MM.1S (cell line): ENCODE measurements around the gene NFIX.

ENCODE experiments used
- DNase-seq: peaks from one replicate; pipeline ENCODE4 v3.0.0-alpha.2; 2015
- H2AFZ ChIP-seq: fragments of 300-600 bp; sonication (generic); 2 replicates; pipeline ENCODE4 v1.6.0; 2016; ENCODE audit warnings: antibody characterized with exemption, low read length
- H3F3A ChIP-seq: fragments of 300-600 bp; sonication (generic); 2 replicates; pipeline ENCODE4 v1.6.1; 2016; ENCODE audit warnings: mild to moderate bottlenecking, antibody characterized with exemption, low read length, moderate library complexity, mixed read lengths; ENCODE audit not compliant: insufficient read depth
- H3K27ac ChIP-seq: fragments of 300-600 bp; sonication (generic); 2 replicates; pipeline ENCODE4 v1.5.1; 2016; ENCODE audit warnings: mild to moderate bottlenecking, low read length
- H3K27me3 ChIP-seq: fragments of 300-600 bp; sonication (generic); replicated peaks from 2 replicates; pipeline ENCODE4 v1.6.0; 2016; ENCODE audit warnings: low read length; ENCODE audit not compliant: insufficient read depth
- H3K36me3 ChIP-seq: fragments of 300-600 bp; sonication (generic); replicated peaks from 2 replicates; pipeline ENCODE4 v1.6.1; 2016; ENCODE audit warnings: mild to moderate bottlenecking, low read length, mixed read lengths; ENCODE audit not compliant: insufficient read depth
- H3K4me1 ChIP-seq: fragments of 300-600 bp; sonication (generic); 2 replicates; pipeline ENCODE4 v1.6.1; 2016; ENCODE audit warnings: low read length, mixed read lengths
- H3K4me2 ChIP-seq: fragments of 300-600 bp; sonication (generic); 2 replicates; pipeline ENCODE4 v1.6.0; 2016; ENCODE audit warnings: low read depth, low read length
- H3K4me3 ChIP-seq: fragments of 300-600 bp; sonication (generic); 2 replicates; pipeline ENCODE4 v1.5.1; 2016; ENCODE audit warnings: low read length, mixed read lengths
- H3K79me2 ChIP-seq: fragments of 300-600 bp; sonication (generic); 2 replicates; pipeline ENCODE4 v1.6.1; 2016; ENCODE audit warnings: mixed run types, low read length, mixed read lengths
- H3K9ac ChIP-seq: fragments of 300-600 bp; sonication (generic); 2 replicates; pipeline ENCODE4 v1.6.1; 2016; ENCODE audit warnings: low read length, mixed read lengths
- H3K9me2 ChIP-seq: fragments of 300-600 bp; sonication (generic); replicated peaks from 2 replicates; pipeline ENCODE4 v1.6.1; 2016; ENCODE audit warnings: mild to moderate bottlenecking, low read length, mixed read lengths; ENCODE audit not compliant: insufficient read depth
- H3K9me3 ChIP-seq: fragments of 300-600 bp; sonication (generic); replicated peaks from 2 replicates; pipeline ENCODE4 v1.6.1; 2016; ENCODE audit warnings: mild to moderate bottlenecking, low read length, mixed read lengths; ENCODE audit not compliant: insufficient read depth
- H4K20me1 ChIP-seq: fragments of 300-600 bp; sonication (generic); 2 replicates; pipeline ENCODE4 v1.6.1; 2016; ENCODE audit warnings: mild to moderate bottlenecking, low read length, moderate library complexity, mixed read lengths; ENCODE audit not compliant: insufficient read depth
- EZH2 ChIP-seq: fragments of 300-600 bp; sonication (generic); optimal IDR thresholded peaks from 2 replicates; pipeline ENCODE3; 2017; ENCODE audit warnings: low read depth, mild to moderate bottlenecking, antibody characterized with exemption, low read length, mixed read lengths
- EZH2phosphoT487 ChIP-seq: fragments of 300-600 bp; sonication (generic); IDR thresholded peaks from 2 replicates; pipeline ENCODE4 v1.6.1; 2018; ENCODE audit warnings: antibody characterized with exemption, low read length
- TF ChIP-seq, protein P1 (sequence below): fragments of 300-600 bp; sonication (generic); IDR thresholded peaks from 2 replicates; pipeline ENCODE4 v1.5.1; 2016; ENCODE audit warnings: antibody characterized with exemption, low read length, mixed read lengths

The NFIX gene

DNA sequence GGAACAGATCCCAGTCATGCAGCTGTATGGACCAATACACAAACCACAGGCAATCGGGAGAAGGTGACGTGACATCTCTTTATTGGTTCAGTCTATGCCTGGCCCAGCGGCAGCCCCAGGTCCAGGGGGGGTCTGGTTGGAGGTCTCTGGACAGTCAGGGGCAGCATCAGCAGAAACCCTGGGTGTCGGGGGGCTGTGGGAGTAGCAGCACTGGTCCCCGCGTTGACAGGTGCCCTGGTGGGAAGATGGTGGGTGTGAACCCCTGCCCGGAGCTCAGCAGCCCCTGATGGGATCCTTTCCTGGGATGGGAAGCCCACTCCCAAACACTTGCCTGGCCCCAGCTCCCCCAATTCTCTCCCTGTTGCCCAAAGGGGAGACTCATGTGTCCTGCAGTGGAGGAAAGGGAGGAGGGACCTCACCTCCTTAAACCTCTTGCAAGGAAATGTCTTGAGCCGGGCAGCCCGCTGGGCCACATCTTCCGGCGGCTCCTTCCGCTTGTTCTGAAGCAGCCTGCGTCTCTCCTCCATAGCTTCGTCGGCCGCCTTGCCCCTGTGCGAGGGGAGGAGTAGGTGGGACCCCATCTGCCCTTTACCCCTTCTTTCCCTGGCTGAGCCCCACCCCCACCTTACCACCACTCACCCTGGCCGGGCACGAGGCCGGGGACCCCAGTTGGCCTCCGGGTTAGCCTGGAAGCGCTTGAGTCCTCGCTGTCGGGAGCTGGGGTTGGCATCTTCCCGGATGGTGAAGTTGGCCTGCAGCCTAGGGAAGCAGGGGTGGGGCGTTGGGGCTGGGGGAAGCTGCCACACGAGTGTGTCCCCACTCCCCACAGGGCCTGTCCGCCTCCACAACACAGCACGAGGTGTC is 109.8 kb downstream of the NFIX start:
- Histone ChIP-seq H3K4me3 (peak overlapping the region; percentile 58), H3K27me3 (no peaks in the 10 kb centered on the region), H3F3A (peaks cover 13% of the 10 kb centered on the region), H3K9me3 (no peaks in the 10 kb centered on the region), H4K20me1 (no peaks in the 10 kb centered on the region), H2AFZ (peak overlapping the region; percentile 76), H3K4me1 (peaks cover 15% of the 10 kb centered on the region), H3K27ac (peak overlapping the region; percentile 32; the same call in 1 of the 2 replicates), H3K9ac (peak overlapping the region; percentile 50), H3K79me2 (peaks cover 5% of the 10 kb centered on the region), H3K9me2 (no peaks in the 10 kb centered on the region), H3K4me2 (peak overlapping the region; percentile 74), H3K36me3 (no peaks in the 10 kb centered on the region)
- DNase-seq, result peak; percentile 52
- no peak for TF ChIP-seq EZH2phosphoT487
- no peak for TF ChIP-seq EZH2
- TF ChIP-seq, protein P1, sequence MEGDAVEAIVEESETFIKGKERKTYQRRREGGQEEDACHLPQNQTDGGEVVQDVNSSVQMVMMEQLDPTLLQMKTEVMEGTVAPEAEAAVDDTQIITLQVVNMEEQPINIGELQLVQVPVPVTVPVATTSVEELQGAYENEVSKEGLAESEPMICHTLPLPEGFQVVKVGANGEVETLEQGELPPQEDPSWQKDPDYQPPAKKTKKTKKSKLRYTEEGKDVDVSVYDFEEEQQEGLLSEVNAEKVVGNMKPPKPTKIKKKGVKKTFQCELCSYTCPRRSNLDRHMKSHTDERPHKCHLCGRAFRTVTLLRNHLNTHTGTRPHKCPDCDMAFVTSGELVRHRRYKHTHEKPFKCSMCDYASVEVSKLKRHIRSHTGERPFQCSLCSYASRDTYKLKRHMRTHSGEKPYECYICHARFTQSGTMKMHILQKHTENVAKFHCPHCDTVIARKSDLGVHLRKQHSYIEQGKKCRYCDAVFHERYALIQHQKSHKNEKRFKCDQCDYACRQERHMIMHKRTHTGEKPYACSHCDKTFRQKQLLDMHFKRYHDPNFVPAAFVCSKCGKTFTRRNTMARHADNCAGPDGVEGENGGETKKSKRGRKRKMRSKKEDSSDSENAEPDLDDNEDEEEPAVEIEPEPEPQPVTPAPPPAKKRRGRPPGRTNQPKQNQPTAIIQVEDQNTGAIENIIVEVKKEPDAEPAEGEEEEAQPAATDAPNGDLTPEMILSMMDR, result no peak

DNA sequence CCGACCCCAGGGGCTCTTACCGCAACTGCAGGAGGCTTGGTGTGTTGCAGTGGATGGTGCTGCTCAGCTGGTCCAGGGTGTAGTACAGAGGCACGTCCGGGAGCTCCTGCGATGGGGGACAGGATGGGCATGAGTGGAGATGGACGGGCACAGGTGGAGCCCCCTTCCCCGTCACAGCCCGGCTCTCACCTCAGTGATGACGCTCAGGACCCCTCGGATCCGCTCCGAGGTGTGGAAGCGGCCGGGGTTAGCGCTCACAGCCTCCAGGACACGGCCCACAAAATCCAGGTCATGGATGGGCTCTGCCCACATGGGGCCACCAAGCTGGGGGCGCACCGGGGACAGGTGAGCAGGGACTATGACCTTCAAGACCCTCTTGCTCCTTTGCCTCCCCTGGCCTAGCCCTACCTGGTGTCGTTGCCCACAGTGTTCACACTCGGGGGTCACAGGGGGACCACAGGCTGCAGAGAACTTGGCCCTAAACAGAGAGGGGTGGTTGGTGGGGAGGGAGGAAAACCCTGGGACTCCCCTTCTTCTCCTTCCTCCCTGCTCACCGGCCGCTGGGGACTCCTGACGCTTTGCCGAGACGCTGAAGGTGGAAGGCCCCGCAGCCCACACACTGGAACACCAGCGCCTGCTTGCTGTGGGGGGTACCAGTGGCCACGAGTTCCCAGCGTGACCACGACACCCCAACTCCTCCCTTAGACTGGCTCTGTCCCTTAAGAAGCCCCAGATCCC is 114.3 kb downstream of the NFIX start:
- DNase-seq, result no peak
- Histone ChIP-seq H3K9me2 (no peaks in the 10 kb centered on the region), H3K9me3 (no peaks in the 10 kb centered on the region), H4K20me1 (no peaks in the 10 kb centered on the region), H3K4me1 (no peaks in the 10 kb centered on the region), H3K4me2 (no peak overlapping the region), H3K36me3 (no peaks in the 10 kb centered on the region; the same call in 1 of the 2 replicates), H3K27ac (no peak overlapping the region), H3F3A (no peaks in the 10 kb centered on the region), H2AFZ (no peak overlapping the region), H3K79me2 (no peaks in the 10 kb centered on the region), H3K27me3 (no peaks in the 10 kb centered on the region), H3K9ac (no peak overlapping the region), H3K4me3 (no peak overlapping the region)
- TF ChIP-seq EZH2phosphoT487, result no peak
- TF ChIP-seq, protein P1, result no peak
- TF ChIP-seq EZH2, result no peak

DNA sequence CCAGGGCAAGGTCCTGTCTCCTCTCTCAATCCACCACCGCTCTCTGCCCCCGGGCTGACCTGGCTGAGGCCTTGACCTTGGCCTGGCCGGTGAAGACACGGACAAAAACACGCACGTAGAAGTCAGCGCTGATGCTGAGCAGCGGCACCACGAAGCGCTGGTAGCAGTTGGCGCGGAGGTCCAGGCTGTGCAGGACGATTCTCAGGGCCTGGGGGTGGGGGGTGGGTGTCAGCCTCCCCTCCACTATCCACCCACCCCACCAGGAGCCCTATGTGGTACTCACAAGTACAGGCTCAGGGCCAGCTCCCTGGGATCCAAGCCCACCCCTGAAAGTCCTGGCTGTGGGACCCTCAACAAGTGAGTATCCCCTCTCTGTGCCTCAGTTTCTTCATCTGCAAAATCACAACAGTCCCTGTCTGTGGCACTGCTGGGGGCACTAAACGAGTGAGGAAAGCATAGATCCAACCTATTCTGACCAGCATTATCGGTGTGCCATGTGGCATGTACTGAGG is 114.9 kb downstream of the NFIX start:
- H3K4me3 ChIP-seq, result no peak overlapping the region
- no peaks in the 10 kb centered on the region for H3F3A ChIP-seq
- no peak for DNase-seq
- H3K79me2 ChIP-seq, result peaks cover 5% of the 10 kb centered on the region
- peaks cover 5% of the 10 kb centered on the region; the same call in 1 of the 2 replicates for H3K4me1 ChIP-seq
- H3K9me3 ChIP-seq, result no peaks in the 10 kb centered on the region
- H4K20me1 ChIP-seq, result no peaks in the 10 kb centered on the region
- no peak overlapping the region for H3K9ac ChIP-seq
- no peaks in the 10 kb centered on the region for H3K27me3 ChIP-seq
- H3K27ac ChIP-seq, result no peak overlapping the region
- no peak for TF ChIP-seq EZH2phosphoT487
- TF ChIP-seq EZH2, result no peak
- TF ChIP-seq, protein P1, result no peak
- no peak overlapping the region for H2AFZ ChIP-seq
- H3K36me3 ChIP-seq, result no peaks in the 10 kb centered on the region; the same call in 1 of the 2 replicates
- no peak overlapping the region for H3K4me2 ChIP-seq
- no peaks in the 10 kb centered on the region for H3K9me2 ChIP-seq
